ENCODE data around the gene SLC2A9. TPM values are rescaled to one million over a fixed set of nuclear protein-coding genes. Genes with fewer than 3 reads are reported as not detected.
A peak's percentile ranks its signal among the peaks of the same experiment; 100 is the strongest.

SLC2A9 gene
- total RNA-seq, 6 experiments from 2014 or later = 16.1 to 25.0 (median 19.8) TPM

DNA sequence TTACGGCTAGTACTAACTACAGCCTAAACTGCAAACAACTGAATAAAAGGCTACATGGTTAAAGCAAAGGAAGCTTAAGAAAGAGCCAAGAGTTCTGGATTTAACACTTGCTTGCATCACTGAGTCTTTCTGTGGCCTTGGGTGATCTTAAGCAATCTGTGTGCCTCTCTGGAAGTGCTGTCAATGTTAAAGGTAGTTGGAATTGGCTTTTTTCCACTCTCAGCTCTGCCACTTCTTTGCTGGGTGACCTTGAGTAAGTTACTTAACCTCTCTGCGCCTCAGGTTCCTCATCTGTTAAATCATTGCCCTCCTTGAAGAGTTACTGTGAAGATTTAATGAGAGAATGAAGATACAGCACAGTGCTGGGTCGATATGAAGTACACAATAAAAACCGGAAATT lies 15.7 kb downstream of the SLC2A9 start:
- intact Hi-C loops (cut with DNase I) = no loop called here
- Histone ChIP-seq H3K9me3 (no peaks in the 10 kb centered on the region), H3K4me1 (peaks cover 0 to 48% (median 23%) of the 10 kb centered on the region in 4 donors), H3K4me3 (no peak overlapping the region), H3K27me3 (no peaks in the 10 kb centered on the region), H3K36me3 (no peaks in the 10 kb centered on the region), H3K27ac (peak overlapping the region in 2 of 3 donors; percentile 7 to 90)
- DNase-seq (no peak), ATAC-seq (no peak)
- WGBS (ENCODE audit: insufficient coverage, low coverage, low lambda C conversion rate, missing lambda C conversion rate) = 59% methylated on average over 4 of the region's 4 CpGs
- TF ChIP-seq, protein P1, sequence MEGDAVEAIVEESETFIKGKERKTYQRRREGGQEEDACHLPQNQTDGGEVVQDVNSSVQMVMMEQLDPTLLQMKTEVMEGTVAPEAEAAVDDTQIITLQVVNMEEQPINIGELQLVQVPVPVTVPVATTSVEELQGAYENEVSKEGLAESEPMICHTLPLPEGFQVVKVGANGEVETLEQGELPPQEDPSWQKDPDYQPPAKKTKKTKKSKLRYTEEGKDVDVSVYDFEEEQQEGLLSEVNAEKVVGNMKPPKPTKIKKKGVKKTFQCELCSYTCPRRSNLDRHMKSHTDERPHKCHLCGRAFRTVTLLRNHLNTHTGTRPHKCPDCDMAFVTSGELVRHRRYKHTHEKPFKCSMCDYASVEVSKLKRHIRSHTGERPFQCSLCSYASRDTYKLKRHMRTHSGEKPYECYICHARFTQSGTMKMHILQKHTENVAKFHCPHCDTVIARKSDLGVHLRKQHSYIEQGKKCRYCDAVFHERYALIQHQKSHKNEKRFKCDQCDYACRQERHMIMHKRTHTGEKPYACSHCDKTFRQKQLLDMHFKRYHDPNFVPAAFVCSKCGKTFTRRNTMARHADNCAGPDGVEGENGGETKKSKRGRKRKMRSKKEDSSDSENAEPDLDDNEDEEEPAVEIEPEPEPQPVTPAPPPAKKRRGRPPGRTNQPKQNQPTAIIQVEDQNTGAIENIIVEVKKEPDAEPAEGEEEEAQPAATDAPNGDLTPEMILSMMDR (IDR thresholded peaks at IDR 0.05) = no peak
- no peak for TF ChIP-seq POLR2A (IDR thresholded peaks at IDR 0.05)

GRCh38 chr4:10003666-10004065 lies 17.6 kb downstream of the SLC2A9 start:
- Histone ChIP-seq H3K36me3 (no peaks in the 10 kb centered on the region), H3K4me3 (no peak overlapping the region), H3K27me3 (no peaks in the 10 kb centered on the region), H3K4me1 (peaks cover 0 to 48% (median 23%) of the 10 kb centered on the region in 4 donors), H3K27ac (no peak overlapping the region), H3K9me3 (no peaks in the 10 kb centered on the region)
- 82% methylated on average over 2 of the region's 2 CpGs for WGBS (ENCODE audit: insufficient coverage, low coverage, low lambda C conversion rate, missing lambda C conversion rate)
- ATAC-seq (no peak), DNase-seq (no peak)
- intact Hi-C loops (cut with DNase I) = no loop called here
- TF ChIP-seq POLR2A (IDR thresholded peaks at IDR 0.05) = no peak
- TF ChIP-seq, protein P1 (IDR thresholded peaks at IDR 0.05) = no peak

- intact Hi-C loops (cut with DNase I) = no loop called here
- H3K9me3 ChIP-seq = no peaks in the 10 kb centered on the region
- TF ChIP-seq POLR2A (IDR thresholded peaks at IDR 0.05) = no peak
- TF ChIP-seq, protein P1 (IDR thresholded peaks at IDR 0.05) = peak in 1 of 4 donors; percentile 11
- no peak overlapping the region for H3K4me3 ChIP-seq
- peak overlapping the region in 1 of 3 donors; percentile 53 for H3K27ac ChIP-seq
- H3K36me3 ChIP-seq = no peaks in the 10 kb centered on the region
- ATAC-seq (peak; percentile 57 to 80 (median 65)), DNase-seq (peak in 2 of 3 donors; percentile 22 to 72)
- peaks cover 0 to 43% (median 22%) of the 10 kb centered on the region in 4 donors for H3K4me1 ChIP-seq
- no peaks in the 10 kb centered on the region for H3K27me3 ChIP-seq
- 6% methylated on average over 2 of the region's 2 CpGs for WGBS (ENCODE audit: insufficient coverage, low coverage, low lambda C conversion rate, missing lambda C conversion rate)
Measured at GRCh38 chr4:10002278-10002677, 19.0 kb downstream of the SLC2A9 start.

GRCh38 chr4:10001757-10002156 lies 19.5 kb downstream of the SLC2A9 start:
- H3K27ac ChIP-seq = peak overlapping the region in 1 of 3 donors; percentile 53
- intact Hi-C loops (cut with DNase I) = no loop called here
- TF ChIP-seq, protein P1 (IDR thresholded peaks at IDR 0.05) = no peak
- no peak for TF ChIP-seq POLR2A (IDR thresholded peaks at IDR 0.05)
- no peak for DNase-seq
- H3K9me3 ChIP-seq = no peaks in the 10 kb centered on the region
- 100% methylated on average over 1 of the region's 4 CpGs for WGBS (ENCODE audit: insufficient coverage, low coverage, low lambda C conversion rate, missing lambda C conversion rate)
- no peak overlapping the region for H3K4me3 ChIP-seq
- H3K27me3 ChIP-seq = no peaks in the 10 kb centered on the region
- no peaks in the 10 kb centered on the region for H3K36me3 ChIP-seq
- peaks cover 0 to 39% (median 19%) of the 10 kb centered on the region in 4 donors for H3K4me1 ChIP-seq
- no peak for ATAC-seq
